Left lung (tissue), 10 donors: ENCODE data around the gene ENTR1. TPM values are rescaled to one million over a fixed set of nuclear protein-coding genes. Genes with fewer than 3 reads are reported as not detected.

Experiments used
- ATAC-seq: fragments of 200-7000 bp; cut with Tn5 transposase; one replicate; pipeline ENCODE4 v1.9.1; 2020; ENCODE audit warnings: moderate library complexity
- DNase-seq, 4 donors: peaks; one replicate each; pipeline ENCODE4 v3.0.0-alpha.2; 2013 to 2020
- H3K27ac ChIP-seq, 2 donors: fragments of 200-600 bp; sonication (generic) in 1 of 2; one replicate each; pipeline versions ENCODE4 v1.5.0 to v1.8.0; 2020 to 2021
- H3K27me3 ChIP-seq, 2 donors: fragments of 200-600 bp; sonication (generic) in 1 of 2; one replicate each; pipeline versions ENCODE4 v1.5.0 to v1.8.0; 2020 to 2021
- H3K36me3 ChIP-seq, 2 donors: fragments of 200-600 bp; sonication (generic) in 1 of 2; one replicate each; pipeline versions ENCODE4 v1.5.0 to v1.8.0; 2020 to 2021
- H3K4me1 ChIP-seq, 2 donors: fragments of 200-600 bp; one replicate each; pipeline ENCODE4 v1.8.0; 2021
- H3K4me3 ChIP-seq, 2 donors: fragments of 200-600 bp; sonication (generic) in 1 of 2; one replicate each; pipeline versions ENCODE4 v1.5.0 to v1.8.0; 2020 to 2021; ENCODE audit warnings: mild to moderate bottlenecking in 1 of 2
- H3K9me3 ChIP-seq, 2 donors: fragments of 200-600 bp; sonication (generic) in 1 of 2; one replicate each; pipeline versions ENCODE4 v1.5.0 to v1.8.0; 2020 to 2021
- intact Hi-C, 2 donors: fragments of 100-400 bp; cut with DNase I; formaldehyde crosslinking; loops; one replicate each; pipeline versions ENCODE4 v1.11.2 to v1.14.2; 2022
- polyA plus RNA-seq, 6 donors: library from polyadenylated mRNA; unstranded; fragments of 120-200 nt; gene quantifications; one replicate each; pipeline ENCODE4 v1.2.1, GENCODE V29; 2013; ENCODE audit not compliant: insufficient read length in 6 of 6
- total RNA-seq, 2 donors: library from RNA; stranded (reverse); fragmentation: NEBNext Ultra II Directional; extraction: Animal tissue kit (Norgen Biotek cat#: 25700); gene quantifications; one replicate each; pipeline ENCODE4 v1.2.1, GENCODE V29; 2021
- TF ChIP-seq, protein P1 (sequence below), 2 donors: fragments of 200-600 bp; sonication (generic) in 1 of 2; IDR thresholded peaks; one replicate each; pipeline versions ENCODE4 v1.5.0 to v1.8.0; 2021; ENCODE audit warnings: antibody characterized with exemption in 2 of 2
- donor health status: DM: no; HTN: yes; CAD: no.
- donor health status: DM: no; HTN: no; CAD: no.

ENTR1 gene
- total and polyA plus RNA-seq, 8 donors: 37.8 to 64.5 (median 51.8) TPM

- ATAC-seq (no peak), DNase-seq (no peak)
- intact Hi-C loops: no loop called here
- peaks cover 0 to 6% of the 10 kb centered on the region in 2 donors for H3K27me3 ChIP-seq
- peak overlapping the region in 1 of 2 donors; percentile 72 for H3K4me3 ChIP-seq
- TF ChIP-seq, protein P1, sequence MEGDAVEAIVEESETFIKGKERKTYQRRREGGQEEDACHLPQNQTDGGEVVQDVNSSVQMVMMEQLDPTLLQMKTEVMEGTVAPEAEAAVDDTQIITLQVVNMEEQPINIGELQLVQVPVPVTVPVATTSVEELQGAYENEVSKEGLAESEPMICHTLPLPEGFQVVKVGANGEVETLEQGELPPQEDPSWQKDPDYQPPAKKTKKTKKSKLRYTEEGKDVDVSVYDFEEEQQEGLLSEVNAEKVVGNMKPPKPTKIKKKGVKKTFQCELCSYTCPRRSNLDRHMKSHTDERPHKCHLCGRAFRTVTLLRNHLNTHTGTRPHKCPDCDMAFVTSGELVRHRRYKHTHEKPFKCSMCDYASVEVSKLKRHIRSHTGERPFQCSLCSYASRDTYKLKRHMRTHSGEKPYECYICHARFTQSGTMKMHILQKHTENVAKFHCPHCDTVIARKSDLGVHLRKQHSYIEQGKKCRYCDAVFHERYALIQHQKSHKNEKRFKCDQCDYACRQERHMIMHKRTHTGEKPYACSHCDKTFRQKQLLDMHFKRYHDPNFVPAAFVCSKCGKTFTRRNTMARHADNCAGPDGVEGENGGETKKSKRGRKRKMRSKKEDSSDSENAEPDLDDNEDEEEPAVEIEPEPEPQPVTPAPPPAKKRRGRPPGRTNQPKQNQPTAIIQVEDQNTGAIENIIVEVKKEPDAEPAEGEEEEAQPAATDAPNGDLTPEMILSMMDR (IDR thresholded peaks at IDR 0.05): peak in 1 of 2 donors; percentile 54
- peak overlapping the region in 1 of 2 donors; percentile 95 for H3K27ac ChIP-seq
- H3K4me1 ChIP-seq: peaks cover 11 to 45% of the 10 kb centered on the region in 2 donors
- no peaks in the 10 kb centered on the region for H3K9me3 ChIP-seq
- H3K36me3 ChIP-seq: peaks cover 0 to 14% of the 10 kb centered on the region in 2 donors
Observed at GRCh38 chr9:136363949-136364748, 46.3 kb downstream of the ENTR1 start.

DNA sequence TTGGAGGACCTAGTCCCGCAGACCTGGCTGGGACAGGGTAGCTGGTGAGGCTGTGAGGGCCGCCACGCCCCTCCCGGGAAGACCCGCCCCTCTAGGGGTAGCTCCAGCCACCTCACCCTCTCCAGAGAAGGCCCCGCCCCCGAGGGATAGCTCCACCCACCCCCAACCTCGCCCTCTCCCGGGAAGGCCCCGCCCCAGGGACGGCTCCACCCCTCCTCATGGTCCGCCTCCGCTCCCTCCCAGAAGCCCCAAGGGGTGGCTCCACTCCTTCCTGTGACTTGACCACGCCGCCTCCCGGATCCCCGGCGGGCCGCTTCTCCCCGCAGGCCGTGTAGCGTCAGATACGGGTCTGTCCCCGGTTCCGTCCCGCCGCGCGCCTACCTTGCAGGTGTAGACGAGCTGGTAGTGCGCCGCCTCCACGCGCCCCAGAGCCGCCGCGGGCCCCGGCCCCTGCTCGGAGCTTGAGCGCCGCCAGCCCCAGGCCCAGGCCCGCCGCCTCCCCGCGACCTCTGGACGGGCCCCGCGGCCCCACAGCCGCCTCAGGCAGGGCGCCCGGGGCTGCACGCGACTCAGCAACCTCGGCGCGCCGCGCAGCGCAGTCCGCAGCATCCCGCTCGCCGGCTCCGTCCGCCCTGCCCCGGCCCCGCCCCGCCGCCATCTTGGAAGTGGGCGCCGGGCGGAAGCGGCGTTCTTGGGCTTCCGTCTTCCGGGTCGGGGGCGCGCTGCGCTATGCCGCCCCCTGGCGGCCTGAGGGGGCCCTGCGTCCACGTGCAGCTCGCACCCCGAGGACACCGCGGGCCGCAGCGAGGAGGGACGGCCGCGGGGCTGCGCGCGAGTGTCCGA, 47.1 kb downstream of the ENTR1 start, which contains the start of gene DNLZ:
DNLZ (minus strand) TSS at position 639 of the 843 bp plus-strand sequence; CDS start at position 609, 30 bp downstream.
- Histone ChIP-seq H3K27ac (peak within 1 kb of the TSS; percentile 86 to 95), H3K4me1 (peaks cover 11 to 45% of the 10 kb centered on the region in 2 donors), H3K4me3 (peak within 1 kb of the TSS; percentile 62 to 72), H3K9me3 (no peaks in the 10 kb centered on the region), H3K27me3 (peaks cover 0 to 6% of the 10 kb centered on the region in 2 donors), H3K36me3 (peaks cover 0 to 13% of the 10 kb centered on the region in 2 donors)
- TF ChIP-seq, protein P1 (IDR thresholded peaks at IDR 0.05): peak; percentile 99
- intact Hi-C loops: no loop called here
- DNase-seq (peak; percentile 84 to 99 (median 96)), ATAC-seq (peak; percentile 95)

- intact Hi-C loops: no loop called here
- ATAC-seq (no peak), DNase-seq (no peak)
- peaks cover 11 to 45% of the 10 kb centered on the region in 2 donors for H3K4me1 ChIP-seq
- H3K36me3 ChIP-seq: peaks cover 0 to 15% of the 10 kb centered on the region in 2 donors
- peaks cover 0 to 6% of the 10 kb centered on the region in 2 donors for H3K27me3 ChIP-seq
- TF ChIP-seq, protein P1 (IDR thresholded peaks at IDR 0.05): no peak
- H3K9me3 ChIP-seq: no peaks in the 10 kb centered on the region
- H3K27ac ChIP-seq: peak overlapping the region in 1 of 2 donors; percentile 95
- H3K4me3 ChIP-seq: no peak overlapping the region
Observed at GRCh38 chr9:136362450-136362784, 48.0 kb downstream of the ENTR1 start.

- DNase-seq (no peak), ATAC-seq (no peak)
- H3K27ac ChIP-seq: peak overlapping the region in 1 of 2 donors; percentile 95
- peaks cover 11 to 45% of the 10 kb centered on the region in 2 donors for H3K4me1 ChIP-seq
- peaks cover 0 to 6% of the 10 kb centered on the region in 2 donors for H3K27me3 ChIP-seq
- no peaks in the 10 kb centered on the region for H3K9me3 ChIP-seq
- H3K4me3 ChIP-seq: no peak overlapping the region
- H3K36me3 ChIP-seq: peaks cover 0 to 19% of the 10 kb centered on the region in 2 donors
- intact Hi-C loops: no loop called here
- TF ChIP-seq, protein P1 (IDR thresholded peaks at IDR 0.05): no peak
Observed at GRCh38 chr9:136361754-136362449, 48.5 kb downstream of the ENTR1 start.
